NCI-H1092 (cell line): ENCODE results near the gene ATG4B.
A peak's percentile ranks its signal among the peaks of the same experiment; 100 is the strongest.
"Not testable (repeated sequence)": the region's sequence is repeated elsewhere in the genome, so short reads cannot be mapped to it uniquely, and the experiment has no call there.

Experiments used
- DNase-seq: peaks from one replicate; lab custom pipeline; 2025; lab: John Stamatoyannopoulos, UW

ATG4B gene

DNA sequence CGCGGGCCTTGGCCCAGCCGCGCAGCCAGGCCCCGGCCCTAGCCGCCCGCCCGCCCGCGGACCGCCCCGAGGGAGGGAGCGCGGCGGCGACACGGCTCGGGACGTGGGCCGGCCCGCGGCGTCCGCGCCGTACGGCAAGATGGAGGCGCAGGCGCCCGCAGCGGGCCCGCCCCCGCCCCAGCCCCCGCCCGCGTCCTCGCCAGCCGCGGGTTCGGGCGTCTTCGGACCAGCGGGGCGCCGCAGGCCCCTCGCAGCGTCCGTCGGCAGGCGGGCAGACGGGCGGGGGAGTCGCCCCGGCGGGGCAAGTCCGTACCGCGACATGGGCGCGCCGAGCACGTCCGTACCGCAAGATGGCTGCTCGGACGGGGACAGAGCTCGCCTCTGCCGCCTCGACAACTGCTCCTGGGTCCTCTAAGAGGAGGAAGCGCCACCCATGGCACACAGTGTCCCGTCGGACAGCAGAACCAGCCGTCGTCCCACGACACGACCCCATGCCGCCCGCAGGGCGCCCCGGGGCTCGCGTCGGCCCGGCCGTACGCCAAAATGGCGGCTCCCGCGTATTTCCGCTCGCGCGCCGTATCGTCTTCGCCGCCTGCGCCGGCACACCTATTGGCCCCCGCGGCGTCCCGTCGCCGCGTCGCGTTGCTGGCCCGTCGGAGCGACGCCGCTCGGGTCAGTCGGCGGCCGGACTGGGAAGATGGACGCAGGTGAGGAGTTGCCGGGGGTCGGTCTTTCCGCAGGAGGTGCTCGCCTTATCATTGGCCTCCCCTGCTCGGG lies at the start of gene ATG4B, which contains the start of gene THAP4:
TSS of gene ATG4B (plus strand) at position 676 of the 777 bp plus-strand sequence. CDS start at position 698, 22 bp downstream.
TSS of gene THAP4 (minus strand) at position 141 of the 777 bp plus-strand sequence. CDS start 141 bp downstream, outside the sequence.
- DNase-seq: peak; percentile 50

DNA sequence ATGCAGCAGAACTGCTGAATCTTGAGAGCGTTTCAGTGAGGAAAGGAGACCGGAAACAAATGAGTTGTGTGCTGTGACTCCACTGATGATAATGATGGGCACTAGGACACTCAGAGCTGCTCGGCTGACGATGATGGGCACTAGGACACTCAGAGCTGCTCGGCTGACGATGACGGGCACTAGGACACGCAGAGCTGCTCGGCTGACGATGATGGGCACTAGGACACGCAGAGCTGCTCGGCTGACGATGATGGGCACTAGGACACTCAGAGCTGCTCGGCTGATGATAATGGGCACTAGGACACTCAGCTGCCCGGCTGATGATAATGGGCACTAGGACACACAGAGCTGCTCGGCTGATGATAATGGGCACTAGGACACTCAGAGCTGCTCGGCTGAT lies 47.6 kb upstream of the ATG4B start:
- DNase-seq: not testable (repeated sequence)

DNA sequence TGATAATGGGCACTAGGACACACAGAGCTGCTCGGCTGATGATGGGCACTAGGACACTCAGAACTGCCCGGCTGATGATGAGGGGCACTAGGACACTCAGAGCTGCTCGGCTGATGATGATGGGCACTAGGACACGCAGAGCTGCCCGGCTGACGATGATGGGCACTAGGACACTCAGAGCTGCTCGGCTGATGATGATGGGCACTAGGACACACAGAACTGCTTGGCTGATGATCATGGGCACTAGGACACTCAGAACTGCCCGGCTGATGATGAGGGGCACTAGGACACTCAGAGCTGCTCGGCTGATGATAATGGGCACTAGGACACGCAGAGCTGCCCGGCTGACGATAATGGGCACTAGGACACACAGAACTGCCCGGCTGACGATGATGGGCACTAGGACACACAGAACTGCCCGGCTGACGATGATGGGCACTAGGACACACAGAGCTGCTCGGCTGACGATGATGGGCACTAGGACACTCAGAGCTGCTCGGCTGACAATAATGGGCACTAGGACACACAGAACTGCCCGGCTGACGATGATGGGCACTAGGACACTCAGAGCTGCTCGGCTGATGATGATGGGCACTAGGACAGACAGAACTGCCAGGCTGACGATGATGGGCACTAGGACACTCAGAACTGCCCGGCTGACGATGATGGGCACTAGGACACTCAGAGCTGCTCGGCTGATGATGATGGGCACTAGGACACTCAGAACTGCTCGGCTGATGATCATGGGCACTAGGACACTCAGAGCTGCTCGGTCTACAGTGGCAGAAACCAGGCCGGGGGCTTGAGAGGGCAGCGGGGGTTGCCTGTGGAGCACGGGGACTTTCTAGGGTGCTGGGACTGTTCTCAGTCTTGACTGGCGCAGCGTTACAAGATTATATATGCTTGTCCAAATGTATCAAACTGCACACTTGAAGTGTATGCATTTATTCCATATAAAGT lies 46.7 kb upstream of the ATG4B start:
- DNase-seq: not testable (repeated sequence)

DNA sequence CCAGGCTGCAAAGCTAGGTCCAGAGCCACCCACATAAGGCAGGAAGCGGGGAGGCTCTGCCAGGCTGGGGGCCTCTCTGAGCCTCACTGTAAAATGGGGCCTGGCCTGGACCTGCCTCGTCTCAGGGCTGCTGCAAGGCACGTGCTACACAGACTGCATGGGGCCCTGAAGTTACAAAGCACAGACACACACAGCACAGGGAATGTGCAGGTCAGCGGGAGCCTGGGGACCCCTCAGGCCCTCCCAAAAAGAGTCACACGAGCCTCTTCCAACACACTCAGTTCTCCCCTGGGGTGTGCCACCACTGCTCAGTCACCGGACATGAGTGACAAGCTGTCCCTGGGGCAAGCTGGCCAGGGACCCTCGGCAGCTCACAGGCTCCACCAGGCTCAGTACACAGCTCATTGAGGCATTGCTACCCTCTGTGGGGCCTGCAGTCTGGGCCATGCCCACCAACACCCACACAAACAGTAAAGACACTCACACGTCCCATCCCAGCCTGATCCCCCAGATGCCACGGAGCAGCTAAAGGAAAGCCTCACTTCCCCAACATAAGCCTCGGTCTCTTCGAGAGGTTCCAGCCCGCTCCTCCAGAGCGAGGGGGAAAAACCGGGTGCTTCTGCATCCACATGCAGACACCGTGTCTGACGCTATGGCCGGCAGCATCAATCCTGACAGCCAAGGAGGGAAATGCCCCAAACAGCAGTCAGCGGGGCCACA lies 45.2 kb upstream of the ATG4B start:
- DNase-seq: no peak

DNA sequence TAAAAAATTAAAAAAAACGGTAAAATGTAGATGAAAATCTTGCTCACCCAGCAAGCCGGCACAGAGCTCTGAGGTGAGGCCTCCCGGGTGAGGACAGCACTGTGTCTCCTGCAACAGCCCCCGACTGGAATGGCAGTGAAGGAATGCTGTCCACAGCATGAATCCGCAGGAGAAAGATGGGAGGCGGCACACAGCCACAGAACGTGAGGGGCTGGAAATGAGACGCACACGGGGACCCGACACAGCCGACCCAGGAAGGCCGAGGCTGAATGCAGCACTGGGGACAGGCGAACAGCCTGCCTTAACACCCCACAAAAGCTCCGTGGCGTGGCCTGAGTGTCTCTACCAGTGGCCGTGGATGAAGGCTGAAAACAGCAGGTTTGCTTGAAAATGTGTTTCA lies 44.2 kb upstream of the ATG4B start:
- no peak for DNase-seq

DNA sequence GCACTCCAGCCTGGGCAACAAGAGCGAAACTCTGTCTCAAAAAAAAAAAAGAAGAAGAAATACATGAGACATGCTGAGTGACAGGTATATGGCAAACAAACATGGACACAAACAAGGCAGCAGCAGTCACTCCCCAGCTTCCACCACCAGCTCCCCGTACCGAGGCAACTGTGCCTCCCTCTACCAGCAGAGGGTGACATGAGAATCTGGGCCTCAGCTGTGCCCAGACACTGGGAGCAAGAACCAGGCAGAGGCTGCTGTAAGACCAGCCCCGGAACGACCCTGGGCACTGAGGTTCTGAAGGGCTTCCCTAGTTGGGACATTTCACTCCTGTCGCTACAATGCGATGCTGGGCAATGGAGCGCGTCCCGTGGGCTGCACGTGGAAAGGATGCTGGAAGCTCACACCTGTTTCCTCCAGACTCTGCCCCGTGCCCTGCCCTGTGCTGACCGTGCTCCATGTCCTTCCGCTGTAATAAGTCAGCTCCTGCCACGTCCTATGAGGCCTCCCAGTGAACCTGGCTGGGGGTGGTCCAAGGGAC lies 41.8 kb upstream of the ATG4B start:
- DNase-seq: no peak

DNA sequence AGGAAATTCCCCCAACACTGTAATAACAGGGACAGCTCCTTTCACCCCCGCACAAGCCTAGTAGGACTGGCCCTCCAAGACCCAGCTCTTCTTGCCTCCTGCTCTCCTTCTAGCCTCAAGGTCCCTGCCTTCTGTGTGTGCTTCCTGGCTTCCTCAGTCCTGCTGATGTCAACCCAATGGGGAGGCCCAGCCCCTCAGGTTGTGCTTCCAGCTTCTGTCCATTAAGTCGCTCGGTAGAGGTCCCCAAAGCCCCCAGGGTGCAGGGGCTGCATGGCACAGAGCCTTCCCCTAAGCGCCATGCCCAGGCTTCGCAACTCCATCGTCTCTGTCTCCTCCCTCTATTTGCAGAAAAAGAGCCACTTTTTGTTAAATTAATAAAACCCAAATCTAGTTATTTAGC lies 39.9 kb upstream of the ATG4B start:
- no peak for DNase-seq

DNA sequence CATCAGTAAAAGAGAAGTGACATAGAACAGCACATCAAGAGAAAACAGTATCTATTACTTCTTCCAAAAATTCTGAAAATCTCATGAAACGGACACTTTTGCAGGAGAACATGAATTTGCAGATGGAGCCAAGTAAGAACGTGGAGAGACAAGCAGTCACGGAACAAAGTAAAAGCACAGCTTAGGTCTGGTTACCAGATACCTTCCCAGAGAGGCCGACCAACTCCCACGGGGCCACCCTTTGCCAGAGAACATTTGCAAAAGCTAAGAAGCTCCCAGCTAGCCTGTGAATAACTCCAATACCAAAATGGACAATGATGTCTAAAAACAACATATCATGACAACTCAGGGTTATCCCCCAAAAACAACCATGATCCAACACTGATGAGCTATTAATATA lies 39.4 kb upstream of the ATG4B start:
- no peak for DNase-seq

DNA sequence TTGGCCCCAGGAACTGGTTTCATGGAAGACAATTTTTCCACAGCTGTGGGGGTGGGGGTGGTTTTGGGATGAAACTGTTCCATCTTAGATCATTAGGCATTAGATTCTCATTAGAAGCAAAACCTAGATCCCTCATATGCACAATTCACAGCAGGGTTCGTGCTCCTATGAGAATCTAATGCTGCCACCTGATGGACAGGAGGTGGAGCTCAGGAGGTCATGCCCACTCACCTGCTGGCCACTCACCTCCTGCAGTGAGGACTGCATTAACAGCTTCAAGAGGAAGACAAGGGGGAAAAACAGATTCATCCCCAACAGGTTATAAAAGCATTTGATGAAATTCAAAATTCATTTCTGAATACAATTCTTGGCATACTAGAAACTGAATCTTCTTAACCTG lies 39.0 kb upstream of the ATG4B start:
- no peak for DNase-seq

DNA sequence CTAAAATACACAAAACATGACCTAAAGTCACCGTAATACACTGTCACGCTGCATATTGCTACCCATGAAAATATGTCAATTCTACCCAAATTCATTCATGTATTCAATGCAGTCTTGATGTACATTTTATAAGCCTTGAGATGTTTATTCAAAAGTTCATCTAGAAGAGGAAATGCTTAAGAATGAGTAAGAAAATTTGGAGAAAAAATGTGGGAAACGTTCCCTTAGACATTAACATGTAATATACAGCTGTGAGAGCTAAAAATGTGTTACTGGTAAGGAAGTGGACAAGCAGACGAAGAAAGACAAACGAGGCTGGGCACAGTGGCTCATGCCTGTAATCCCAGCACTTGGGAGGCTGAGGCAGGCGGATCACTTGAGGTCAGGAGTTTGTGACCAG lies 37.9 kb upstream of the ATG4B start:
- no peak for DNase-seq

DNA sequence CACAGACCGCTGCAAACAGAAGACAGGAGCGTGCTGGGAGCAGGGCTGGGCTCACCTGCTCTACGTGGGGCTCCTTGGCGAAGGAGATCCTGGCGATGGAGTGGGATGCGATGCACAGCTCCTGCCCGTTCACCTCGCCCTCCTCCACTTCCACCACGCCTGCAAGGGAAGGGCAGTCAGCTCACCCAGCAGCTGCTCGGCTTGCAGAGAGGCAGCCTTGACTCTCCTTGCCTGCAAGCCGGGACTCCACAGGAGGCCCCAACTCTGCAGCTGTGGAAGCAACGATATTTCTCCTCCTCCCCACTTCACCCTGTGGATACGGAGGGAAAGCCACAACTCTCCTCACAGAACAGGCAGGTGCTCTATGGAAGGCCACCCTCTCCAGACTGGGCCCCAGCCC lies 35.7 kb upstream of the ATG4B start:
- no peak for DNase-seq

DNA sequence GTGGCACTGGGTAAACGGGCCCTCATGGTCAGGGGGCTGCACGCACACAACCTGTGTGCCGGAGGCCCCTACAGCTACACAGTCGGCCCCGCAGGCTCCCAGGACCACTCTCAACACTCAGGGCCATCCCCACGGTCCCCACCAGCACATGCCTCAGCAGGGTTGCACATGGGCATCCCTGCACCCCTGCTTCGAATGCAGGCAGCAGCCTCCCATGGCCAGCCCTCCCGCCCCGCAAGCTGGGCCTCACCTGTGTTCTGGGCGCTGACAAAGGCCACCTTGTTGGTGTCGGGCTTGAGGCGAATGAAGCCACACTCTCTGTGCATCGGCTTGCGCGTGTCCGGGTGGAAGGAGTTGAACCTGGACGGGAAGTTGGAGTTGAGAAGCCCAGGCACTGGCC lies 34.8 kb upstream of the ATG4B start:
- no peak for DNase-seq

DNA sequence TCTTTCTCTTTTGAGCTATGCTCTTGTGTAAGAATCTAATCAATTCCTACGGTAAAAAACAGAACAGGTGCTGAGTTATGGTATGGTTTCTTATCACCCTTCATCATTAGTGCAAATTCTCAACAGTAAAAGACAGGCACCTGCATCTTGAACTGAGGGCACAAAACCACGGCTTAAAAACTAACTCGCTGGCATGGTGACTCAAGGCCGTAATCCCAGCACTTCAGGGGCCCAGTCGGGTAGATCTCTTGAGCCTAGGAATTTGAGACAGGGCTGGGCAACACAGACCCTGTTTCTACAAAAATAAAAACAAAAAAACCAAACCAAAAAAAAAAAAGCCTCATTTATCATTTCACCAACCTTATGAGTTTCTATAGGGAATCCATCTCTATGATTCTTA lies 33.8 kb upstream of the ATG4B start:
- DNase-seq: no peak

DNA sequence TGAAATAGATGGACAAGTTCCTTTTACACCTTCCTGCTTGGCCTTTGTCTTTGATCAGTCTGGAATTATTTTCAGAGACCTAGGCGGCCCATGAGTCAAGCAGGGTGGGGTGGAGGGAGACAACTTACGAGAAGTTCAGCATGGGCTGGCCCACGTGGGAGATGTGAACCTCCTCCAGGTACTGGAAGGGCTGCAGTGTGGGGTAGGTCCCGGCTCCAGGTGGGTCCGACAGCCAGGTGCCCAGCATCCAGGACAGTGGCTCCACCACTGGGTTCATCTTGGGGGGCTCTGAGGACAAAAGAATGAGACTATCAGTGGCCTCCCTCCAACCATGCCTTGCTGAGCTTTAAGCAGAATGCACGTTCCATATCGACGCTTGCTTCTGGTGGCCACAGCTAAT lies 31.3 kb upstream of the ATG4B start:
- no peak for DNase-seq

DNA sequence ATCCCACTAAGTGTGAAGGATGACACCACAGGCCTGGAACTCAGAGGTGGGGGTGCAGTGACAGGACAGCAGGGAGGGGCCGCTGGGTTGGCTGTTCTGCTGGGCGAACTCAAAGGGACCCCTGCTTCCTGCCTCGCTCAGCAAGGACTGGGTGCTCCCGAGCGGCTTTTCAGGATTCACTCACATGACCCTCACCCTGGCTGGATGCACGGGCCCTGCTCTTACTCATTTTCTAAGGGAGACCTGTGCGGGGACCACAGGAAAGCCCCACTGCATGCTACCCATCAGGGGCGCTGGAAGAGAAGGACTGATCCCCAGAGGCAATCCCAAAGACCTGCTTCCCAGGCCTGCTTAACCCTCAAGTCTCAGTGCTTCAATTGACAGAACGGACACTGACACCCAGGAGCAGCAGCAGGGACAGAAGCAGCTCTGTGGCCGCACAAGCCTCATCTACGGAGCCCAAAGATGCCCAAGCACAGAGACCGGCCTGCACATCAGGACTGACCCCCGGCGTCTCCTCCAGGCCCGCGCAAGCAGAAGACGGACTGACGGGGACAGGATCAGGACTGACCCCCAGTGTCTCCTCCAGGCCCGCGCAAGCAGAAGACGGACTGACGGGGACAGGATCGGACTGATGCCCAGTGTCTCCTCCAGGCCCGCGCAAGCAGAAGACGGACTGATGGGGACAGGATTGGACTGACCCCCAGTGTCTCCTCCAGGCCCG lies 30.2 kb upstream of the ATG4B start:
- no peak for DNase-seq

DNA sequence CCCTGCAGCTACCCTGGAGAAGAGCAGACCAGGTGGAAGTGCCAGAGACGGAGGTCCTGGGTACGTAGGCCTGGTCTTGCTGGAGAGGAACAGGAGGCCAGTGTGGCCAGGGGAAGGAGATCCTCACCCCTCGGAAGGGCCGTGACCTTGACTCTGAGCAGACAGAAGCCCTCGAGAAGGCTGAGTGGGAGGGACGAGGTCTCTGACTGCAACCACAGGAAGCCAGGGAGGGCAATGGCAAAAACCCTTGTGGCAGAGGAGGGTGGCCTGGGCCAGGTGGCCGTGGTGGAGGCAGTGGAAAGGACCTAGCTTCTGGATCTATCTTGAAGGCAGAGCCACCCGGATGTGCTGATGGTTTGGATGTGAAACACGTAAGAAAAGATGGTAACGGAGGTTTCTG lies 28.6 kb upstream of the ATG4B start:
- no peak for DNase-seq

DNA sequence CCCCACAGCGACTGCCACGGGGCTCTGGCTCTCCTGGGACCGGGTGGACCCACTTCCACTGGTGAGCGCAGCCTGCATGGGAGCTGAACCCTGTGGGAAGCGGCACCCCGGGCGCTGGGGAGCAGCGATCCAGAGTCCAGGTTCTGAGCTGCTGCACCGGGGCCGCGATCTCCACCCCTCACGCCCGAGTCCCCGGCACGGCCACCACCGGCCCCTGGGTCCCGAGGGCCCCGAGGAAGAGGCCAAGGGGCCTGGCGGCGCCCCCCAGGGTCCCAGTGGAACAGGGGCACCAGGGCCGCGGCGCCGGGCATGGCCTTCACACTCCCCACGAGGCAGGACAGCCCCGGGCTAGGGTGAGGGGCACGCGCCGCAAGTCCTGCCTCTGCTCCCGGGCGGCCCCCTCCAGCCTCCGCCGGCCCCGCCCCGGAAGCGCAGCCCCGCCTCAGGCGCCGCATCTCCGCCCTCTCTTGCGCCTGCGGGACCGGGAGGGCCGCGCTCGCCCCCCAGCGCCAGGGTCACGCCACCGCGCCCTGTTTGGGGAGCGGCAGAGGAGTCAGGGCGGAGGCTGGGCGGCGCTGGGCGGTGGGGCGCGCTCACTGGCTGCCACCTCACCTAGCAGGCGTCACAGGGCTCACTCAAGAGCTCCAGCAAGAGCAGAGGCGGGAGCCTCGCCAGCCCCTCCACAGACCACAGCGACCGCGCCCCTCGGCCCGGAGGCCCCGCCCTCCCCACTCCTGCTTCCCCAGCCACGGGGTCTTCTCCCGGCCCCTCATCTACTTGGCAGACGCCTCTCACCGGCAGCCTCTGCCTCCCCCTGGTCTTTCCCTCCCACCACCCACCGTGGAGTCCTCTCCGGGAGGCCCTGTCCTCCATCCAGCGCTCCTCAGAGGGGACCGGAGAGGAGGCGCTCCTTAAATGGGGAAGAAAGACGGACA lies 27.4 kb upstream of the ATG4B start:
- no peak for DNase-seq

DNA sequence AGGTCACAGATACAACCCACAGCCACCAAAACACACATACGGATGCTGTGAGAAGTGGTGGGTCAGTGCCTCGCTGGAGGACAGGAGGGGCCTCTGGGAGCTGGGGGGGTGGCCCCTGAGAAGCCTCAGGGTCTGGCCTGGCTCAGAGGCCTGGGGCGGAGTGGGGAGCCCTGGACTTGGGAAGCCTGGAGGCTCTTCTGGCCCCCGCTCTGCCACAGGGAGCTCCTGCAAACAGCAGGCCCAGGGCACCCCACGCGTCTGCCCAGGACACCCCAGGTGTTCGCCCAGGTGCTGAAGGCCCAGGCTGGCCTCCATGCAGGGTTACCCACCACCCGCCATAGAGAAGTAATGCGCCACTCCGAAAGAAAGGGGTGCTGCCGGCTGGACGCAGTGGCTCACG lies 26.4 kb upstream of the ATG4B start:
- DNase-seq: no peak

DNA sequence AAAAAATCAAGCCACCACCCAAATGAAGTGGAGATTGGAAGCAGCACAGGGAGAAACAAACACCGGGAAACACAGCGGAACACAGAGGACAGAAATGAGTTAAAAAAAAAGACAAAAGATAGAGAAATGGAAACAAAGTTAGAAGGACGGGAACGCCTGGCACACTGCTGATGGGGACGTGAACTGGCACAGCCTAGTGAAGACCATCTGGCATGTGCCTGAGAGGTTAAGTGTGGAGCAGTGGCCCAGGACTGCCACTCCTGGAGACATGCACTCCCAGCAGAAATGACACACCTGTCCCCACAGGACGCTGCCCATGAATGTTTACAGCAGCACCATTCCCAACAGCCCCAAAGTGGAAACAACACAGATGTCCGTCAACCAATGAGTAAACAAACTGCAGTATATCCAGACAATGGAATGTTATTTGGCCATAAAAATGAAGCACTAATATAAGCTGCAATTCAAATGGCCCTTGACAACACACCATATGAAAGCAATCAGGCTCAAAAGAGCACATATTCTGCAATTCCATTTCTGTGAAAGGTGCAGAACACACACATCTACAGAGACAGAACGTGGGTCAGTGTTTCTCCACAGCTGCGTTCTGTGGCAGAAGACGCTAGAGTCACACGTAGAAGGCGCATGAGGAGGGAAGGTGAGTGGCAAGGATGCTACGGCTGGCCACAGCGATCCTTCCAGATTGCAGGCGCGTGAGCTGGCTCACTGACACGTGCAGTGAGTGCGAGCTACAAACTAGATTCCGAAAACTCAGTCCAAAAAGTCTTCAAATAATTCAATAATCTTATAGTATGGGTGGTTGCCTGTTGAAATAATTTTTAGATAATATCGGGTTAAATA lies 25.1 kb upstream of the ATG4B start:
- no peak for DNase-seq
